ENCODE measurements around the gene SPSB1. TPM values are rescaled to one million over a fixed set of nuclear protein-coding genes. Genes with fewer than 3 reads are reported as not detected.

SPSB1 gene
- total RNA-seq, 1 donor, result 1.6 TPM

DNA sequence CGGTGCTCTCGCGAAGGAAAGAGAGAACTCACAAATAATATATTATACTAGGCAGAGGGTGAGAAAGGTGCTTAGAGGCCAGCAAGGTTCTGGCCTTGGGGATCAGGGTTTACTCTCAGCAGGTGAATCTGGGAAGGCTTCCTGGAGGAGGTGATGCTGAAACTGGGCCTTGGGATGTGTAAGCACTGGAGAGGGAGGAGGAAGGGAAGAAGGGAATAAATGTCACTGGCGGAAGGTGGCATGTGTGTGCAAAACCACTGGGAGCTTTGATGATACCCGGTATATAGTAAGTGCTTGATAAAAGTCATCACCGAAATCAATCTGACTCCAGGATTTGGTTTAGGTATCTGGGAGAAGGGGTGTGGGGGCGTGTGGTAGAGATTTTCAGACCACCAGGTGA lies 24.4 kb downstream of the SPSB1 start:
- DNase-seq (ENCODE audit: low read depth in 2 of 3, low spot score in 2 of 3), result no peak

DNA sequence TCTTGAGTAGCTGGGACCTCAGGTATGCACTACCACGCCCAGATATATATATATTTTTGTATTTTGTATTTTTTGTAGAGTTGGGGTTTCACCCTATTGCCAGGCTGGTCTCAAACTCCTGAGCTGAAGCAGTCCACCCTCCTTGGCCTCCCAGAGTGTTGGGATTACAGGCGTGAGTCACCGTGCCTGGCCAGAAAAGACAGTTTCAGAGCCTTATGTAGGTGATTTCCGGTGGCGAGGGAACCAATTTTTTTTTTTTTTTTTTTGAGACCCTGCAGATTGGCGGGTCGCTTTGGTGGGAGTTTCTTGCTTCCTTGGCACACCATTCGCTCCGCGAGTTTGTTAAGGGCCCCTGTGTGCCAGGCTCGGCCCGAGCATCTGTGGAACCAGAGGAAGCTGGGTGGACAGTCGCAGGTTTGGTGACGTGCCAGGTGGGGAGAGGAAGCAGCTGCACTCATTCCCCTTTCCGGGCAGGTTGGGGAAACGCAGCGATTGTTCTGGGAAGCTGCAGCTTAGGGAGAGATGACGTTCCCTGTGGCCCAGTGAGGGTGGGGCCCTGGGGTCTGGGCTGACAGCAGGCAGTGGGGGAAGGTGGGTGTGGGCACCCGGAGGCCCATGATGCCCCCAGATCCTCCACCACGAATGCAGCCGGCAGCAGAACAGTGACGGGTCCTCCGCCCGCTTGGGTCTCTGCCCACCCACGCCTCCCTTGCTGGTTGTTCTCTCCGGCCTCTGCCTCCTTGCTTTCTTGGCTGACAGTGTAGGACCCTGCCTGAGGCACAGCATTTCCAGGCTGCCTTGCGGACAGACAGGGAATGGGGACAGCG lies 25.1 kb downstream of the SPSB1 start:
- DNase-seq (ENCODE audit: low read depth in 2 of 3, low spot score in 2 of 3), result peak in 2 of 3 donors; percentile 53 to 76

DNA sequence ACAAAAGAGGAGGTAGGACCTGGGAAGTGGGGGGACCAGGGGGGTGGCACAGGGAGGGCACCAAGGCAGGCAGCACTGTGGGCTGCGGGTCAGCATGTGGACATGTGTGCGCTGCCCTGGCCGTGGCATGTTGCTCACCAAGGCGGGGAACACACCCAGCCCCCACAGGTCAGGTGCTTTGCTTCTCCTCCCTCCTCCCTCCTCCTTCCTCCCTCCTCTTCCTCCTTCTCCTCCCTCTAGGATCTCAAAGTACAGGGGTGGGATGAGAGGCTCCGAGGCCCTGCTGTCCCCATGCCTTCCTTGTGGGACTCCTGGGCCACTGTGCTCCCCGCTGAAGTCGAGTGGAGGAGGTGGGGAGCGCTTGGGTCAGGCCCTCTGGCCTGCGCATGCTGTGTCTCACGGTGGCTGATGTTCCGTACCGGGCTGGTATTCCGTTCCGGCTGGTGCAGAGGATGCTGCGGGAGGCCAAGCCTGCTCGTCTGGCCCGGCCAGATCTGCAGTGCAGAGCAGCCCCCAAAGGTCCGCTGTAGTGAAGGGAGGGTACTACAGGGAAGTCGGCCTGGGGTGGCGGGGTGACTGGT lies 26.6 kb downstream of the SPSB1 start:
- no peak for DNase-seq (ENCODE audit: low read depth in 2 of 3, low spot score in 2 of 3)

GRCh38 chr1:9319789-9320519 lies 27.3 kb downstream of the SPSB1 start:
- DNase-seq (ENCODE audit: low read depth in 2 of 3, low spot score in 2 of 3), result no peak

DNA sequence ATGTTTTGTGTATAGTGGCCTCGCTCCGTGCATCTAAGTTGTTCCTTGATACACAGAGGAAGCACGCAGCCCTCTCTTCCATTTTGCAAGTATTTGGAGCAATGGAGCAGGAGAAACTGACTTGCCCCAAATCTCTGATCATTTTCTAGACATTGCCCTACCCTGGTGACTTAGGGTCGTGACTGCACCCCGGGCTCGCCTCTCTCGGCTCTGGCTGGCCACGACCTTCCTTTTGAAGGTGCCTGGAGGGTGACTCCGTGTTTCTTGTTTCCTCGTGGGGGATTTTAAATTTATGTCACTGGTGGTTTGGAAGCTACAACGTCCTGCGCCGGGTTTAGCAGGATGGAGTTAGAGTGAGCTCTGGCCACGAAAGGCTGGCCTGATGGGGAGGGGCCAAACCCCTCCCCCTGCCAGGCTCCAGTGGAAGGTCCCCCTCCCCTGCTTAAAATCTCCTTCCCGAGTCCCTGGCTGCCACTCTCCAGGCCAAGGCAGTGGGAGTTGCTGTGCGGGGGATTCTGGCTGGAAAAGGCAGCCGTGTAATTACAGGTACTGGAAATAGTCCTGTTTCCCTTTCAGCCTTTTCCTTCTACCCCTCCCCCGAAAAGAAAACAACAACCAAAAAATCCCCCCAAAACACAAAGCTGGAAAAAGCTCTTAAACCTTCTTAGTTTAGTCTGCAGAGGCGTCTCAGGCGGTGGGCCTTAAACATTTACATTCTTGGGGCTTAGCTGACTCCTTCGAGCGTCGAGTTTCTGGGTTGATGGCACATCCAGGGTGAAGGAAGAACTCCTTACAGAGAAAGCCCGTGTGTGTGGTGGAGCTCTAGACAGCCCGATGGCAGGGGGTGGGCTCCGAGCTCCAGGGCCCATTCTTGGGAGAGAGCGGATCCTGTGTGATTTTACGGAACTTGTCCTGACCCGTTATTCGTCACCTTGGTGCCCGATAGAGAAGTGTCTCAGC lies 28.1 kb downstream of the SPSB1 start:
- DNase-seq (ENCODE audit: low read depth in 2 of 3, low spot score in 2 of 3), result no peak

DNA sequence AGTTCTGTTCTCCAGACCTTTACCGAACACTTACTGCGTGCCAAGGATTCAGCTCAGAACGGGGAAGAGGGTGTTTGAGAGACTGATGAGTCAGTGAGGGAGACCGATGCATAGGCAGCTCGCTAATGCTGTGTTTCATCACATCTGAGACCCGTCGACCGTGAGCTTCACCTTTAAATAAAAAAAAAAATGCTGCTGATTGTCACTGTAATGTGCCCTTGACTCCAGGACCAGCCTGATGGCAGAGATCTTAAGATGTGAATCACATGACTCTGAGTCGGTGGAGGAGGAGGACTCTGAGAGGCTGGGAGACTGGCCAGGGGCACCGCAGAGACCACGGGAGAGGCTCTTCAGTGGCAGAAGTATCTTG lies 28.8 kb downstream of the SPSB1 start:
- no peak for DNase-seq (ENCODE audit: low read depth in 2 of 3, low spot score in 2 of 3)

DNA sequence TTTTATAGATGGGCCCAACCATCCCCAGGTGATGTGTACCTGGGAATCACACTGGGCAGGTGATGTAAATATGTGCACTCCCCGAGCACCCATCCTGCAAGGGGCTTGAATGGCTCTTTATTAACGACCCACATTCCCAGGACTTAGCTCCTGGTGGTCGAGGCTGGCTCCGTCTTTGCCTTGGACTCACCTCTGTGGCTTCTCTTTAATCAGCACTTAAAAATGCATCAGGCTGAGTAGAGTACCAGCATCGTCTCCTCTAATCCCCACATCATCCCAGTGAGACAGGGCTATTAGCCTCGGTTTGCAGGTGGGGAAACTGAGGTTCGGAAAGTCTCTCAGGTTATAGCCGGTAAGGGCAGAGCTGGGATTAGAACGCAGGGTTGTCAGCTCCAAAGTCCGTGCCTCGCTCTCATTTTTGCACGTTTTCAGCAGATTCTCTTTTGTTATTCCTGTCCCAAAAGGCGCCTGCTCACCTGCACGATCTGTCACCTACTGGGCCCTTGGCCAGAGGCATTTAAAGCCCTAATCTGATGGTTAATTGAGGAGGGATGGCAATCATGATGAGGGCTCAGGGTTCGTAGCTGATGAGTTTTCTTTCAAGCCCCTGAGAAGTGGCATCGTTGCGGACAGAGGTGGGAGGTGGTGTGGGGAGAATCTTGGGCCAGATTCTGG lies 29.4 kb downstream of the SPSB1 start:
- DNase-seq (ENCODE audit: low read depth in 2 of 3, low spot score in 2 of 3), result no peak

DNA sequence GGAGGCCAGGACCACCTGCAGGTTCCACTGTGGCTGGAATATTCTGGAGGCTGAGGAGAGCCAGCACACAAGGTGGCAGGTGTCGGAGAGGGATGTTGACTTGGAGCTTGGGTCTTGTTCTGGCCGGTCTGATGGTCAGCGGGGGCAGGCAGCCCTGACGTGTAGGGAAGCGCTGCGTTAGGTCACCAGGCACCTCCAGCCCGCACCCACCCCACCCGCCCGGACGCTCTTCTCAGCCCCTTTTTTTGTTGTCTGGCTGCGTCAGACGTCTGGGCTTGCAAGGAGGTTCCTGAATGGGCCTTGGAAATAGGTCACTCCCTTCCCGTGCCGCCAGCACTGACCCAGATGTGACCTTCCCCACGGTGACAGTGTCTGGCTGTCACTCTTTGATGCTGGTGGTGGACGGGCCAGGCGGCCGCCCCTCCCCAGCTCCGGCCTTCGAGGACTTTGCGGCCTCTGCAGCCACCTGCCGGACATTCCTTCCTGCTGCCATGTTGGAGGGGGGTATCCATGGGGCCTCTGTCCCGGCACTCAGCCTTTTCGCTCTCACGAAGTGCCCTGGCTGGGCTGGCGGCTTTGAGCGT lies 30.1 kb downstream of the SPSB1 start:
- no peak for DNase-seq (ENCODE audit: low read depth in 2 of 3, low spot score in 2 of 3)

- no peak for DNase-seq (ENCODE audit: low read depth in 2 of 3, low spot score in 2 of 3)
Measured at GRCh38 chr1:9324246-9325096, 31.8 kb downstream of the SPSB1 start.

DNA sequence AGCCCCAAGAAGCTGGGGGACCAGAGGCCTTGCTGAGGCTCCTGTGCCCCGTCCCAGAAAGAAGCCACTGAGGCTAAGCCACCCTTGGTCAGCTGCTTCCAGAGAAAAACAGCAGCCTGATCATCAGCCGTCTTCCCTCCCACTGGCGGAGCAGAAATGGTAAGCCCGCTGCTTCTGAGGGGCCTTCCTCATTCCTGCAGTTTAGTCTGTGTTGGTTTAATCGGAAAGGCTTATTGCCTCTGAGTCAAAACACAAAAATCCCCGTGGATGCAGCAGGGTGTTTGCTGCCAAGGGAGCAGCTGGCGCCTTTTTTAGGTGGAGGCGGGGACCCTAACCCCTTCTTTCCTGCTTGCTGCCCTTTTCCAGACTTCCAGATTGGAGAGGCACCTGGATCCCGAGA lies 33.9 kb downstream of the SPSB1 start:
- no peak for DNase-seq (ENCODE audit: low read depth in 2 of 3, low spot score in 2 of 3)

DNA sequence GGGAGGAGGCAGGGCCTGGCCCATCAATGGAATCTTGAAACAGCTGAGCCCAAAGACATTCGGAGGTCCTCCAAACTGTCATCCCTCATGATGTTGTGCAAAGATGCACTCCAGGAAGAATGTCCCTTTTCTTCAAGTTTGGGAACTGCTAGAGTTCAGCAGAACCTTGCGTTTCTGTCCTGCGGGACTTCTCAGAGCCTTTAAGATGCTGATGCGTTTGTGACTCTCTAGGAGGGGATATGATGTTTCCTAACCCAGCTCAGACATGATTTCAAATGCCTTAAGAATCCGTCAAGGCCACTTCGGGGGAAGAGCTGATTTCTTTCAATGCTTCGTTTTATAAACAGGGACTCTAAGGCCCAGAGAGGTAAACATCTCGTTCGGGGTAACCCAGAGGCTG lies 35.5 kb downstream of the SPSB1 start:
- no peak for DNase-seq (ENCODE audit: low read depth in 2 of 3, low spot score in 2 of 3)

DNA sequence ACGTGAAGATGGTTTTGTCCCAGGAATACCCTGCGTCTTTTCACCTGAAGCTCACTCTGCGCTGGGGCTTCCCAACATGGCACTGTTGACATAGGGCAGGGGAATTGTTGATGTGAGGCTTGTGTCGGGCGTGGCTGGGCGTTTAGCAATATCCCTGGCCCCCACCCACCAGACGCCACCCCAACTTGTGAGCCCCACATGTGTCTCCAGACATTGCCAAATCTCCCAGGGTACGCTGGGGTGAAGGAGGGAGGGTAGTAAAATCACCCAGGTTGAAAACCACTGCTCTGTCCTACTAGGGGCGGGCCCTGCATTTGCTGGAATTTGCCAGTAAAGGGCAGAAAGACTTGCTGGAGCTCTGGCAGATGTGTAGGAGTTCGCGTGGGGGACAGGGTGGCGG lies 36.0 kb downstream of the SPSB1 start:
- DNase-seq (ENCODE audit: low read depth in 2 of 3, low spot score in 2 of 3), result no peak

GRCh38 chr1:9331016-9331415 lies 38.3 kb downstream of the SPSB1 start:
- DNase-seq (ENCODE audit: low read depth in 2 of 3, low spot score in 2 of 3), result no peak

DNA sequence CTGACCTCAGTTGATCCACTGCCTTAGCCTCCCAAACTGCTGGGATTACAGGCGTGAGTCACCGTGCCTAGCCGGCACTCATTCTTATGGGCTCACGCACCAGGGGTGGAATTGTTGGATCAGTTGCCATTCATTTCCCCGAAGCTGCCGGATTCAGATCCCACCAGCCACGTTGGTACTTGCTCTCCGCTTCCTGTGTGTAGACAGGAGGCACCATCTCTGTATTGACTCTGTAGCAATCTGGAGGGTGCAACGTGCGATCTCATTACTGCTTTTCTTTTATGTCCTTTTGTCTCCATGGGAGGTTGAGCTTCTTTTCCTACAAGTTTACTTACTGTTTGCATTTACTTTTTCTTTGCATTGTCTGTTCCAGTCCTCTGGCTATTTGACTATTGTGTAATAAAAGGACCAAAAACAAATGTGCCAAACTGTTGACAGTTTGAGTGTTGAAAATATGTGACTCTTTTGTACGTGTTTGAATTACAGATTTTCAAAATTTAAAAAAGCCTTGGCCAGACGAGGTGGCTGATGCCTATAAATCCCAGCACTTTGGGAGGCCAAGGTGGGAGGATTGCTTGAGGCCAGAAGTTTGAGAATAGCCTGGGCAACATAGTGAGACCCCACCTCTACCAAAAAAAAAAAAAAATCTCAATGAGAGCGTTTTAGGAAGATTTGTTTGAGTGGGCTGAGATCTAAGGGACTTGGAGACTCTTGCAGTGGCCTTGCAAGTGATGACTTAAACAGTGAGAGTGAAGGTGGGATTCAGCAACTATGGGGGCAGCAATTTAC lies 39.1 kb downstream of the SPSB1 start:
- DNase-seq (ENCODE audit: low read depth in 2 of 3, low spot score in 2 of 3), result no peak

- no peak for DNase-seq (ENCODE audit: low read depth in 2 of 3, low spot score in 2 of 3)
Measured at GRCh38 chr1:9332513-9333143, 39.9 kb downstream of the SPSB1 start.

DNA sequence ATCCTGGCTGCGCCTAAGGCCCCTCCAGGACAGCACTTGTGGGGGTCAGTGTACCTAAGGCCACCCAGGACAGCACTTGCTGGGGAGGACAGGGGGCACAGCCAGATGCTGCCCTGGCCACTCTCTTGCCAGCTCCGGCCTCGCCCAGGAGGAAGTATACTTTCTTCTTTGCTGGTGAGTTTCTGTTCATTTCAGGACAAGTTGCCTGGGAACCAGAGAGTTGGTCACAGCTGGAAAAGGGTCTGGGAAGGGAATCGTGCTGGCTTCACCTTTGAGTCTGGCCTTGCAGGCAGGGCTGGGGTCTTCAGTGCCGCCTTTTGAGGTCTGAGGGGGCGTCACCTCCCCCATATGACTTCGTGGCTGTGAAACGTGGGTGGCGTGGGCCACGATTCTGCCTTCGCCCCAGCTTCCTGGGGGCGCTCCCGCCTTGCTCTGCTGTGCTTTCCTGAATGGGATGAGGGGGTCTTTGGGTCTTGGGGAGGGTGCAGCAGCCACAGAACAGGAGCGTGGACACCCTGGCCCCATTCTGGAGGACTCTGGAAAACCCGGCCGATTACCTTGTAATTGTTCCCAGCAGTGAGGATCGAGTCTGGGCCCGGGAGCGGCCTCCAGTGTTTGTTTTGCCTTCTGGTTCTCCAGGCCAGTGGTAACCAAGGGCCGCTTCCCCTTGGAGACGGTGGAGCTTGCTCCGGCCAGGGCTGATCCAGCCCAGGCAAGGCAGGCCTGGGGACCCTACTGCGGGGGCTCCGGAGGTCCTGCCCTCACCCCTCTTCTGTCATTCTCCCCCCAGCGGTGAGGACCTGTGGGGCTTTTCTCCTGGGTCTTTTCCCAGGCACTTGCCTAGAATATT lies 45.9 kb downstream of the SPSB1 start:
- DNase-seq (ENCODE audit: low read depth in 2 of 3, low spot score in 2 of 3), result no peak
